Suprapubic skin (tissue), 4 donors: ENCODE results near the gene ASCC1.

Experiments
- CTCF ChIP-seq, 2 donors: fragments of 200-600 bp in 1 of 2; fragments of 450-650 bp in 1 of 2; sonication (generic) in 1 of 2; IDR thresholded peaks; one replicate each; pipeline ENCODE4 v1.5.1; 2016 to 2019; ENCODE audit warnings: antibody characterized with exemption in 2 of 2, mild to moderate bottlenecking in 1 of 2, moderate library complexity in 1 of 2
- POLR2A ChIP-seq, 2 donors: fragments of 450-650 bp; IDR thresholded peaks; one replicate each; pipeline ENCODE4 v1.6.1; 2017; ENCODE audit warnings: antibody characterized with exemption in 2 of 2, mild to moderate bottlenecking in 2 of 2, moderate library complexity in 2 of 2
- POLR2AphosphoS5 ChIP-seq, 3 donors: sonication (generic); formaldehyde crosslinking; IDR thresholded peaks; one replicate each; pipeline ENCODE4 v1.6.1; 2017; ENCODE audit warnings: antibody characterized with exemption in 3 of 3

- TF ChIP-seq POLR2AphosphoS5 (IDR thresholded peaks at IDR 0.05) (no peak), CTCF (IDR thresholded peaks at IDR 0.05) (no peak), POLR2A (IDR thresholded peaks at IDR 0.05) (no peak)
Measured at GRCh38 chr10:72092987-72093386, 123.1 kb downstream of the ASCC1 start.
